Measurements from ENCODE around the gene BSG. TPM values are rescaled to one million over a fixed set of nuclear protein-coding genes. Genes with fewer than 3 reads are reported as not detected.

The BSG gene
- total and polyA plus RNA-seq, 9 of the 15 experiments (the other 6 are each of a cell fraction or from before 2014, with no cell fraction given) = 4.6 to 495 (median 187) TPM

DNA sequence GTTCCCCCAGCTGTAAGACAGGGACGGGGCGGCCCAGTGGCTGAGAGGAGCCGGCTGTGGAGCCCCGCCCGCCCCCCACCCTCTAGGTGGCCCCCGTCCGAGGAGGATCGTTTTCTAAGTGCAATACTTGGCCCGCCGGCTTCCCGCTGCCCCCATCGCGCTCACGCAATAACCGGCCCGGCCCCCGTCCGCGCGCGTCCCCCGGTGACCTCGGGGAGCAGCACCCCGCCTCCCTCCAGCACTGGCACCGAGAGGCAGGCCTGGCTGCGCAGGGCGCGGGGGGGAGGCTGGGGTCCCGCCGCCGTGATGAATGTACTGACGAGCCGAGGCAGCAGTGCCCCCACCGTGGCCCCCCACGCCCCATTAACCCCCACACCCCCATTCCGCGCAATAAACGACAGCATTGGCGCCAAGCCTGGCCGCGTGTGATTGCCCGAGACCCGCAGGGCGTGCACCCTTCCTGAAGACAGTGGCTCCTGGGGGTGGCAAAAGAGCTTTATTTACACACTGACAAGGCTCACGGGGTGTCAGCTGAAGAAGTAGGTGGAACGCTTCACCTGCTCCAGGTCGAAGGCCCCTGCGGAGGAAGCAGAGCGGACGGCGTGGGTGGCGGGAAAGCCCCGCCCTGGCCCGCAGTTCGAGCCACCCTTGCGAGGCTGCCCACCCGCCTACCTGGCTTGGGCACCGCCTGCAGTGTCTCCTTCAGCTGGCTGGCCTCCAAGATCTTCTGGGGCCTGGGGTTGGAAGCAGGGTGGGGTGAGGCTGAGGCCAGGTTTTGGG lies 44.5 kb downstream of the BSG start:
- TF ChIP-seq TCF7L2 (IDR thresholded peaks at IDR 0.05; ENCODE audit: low read depth, low read length) = no peak
- TF ChIP-seq NFIC (IDR thresholded peaks at IDR 0.05) = no peak
- peak; percentile 28; the same call in 1 of the 2 replicates for TF ChIP-seq RBFOX2 (IDR thresholded peaks at IDR 0.05; ENCODE audit: low read depth, low read length)
- TF ChIP-seq RBM14 (IDR thresholded peaks at IDR 0.05; ENCODE audit: borderline replicate concordance, insufficient read depth, low read depth, low read length) = no peak
- TF ChIP-seq SAFB2 (IDR thresholded peaks at IDR 0.05; ENCODE audit: borderline replicate concordance, low read depth, low read length, severe bottlenecking) = no peak
- peak; percentile 44 for TF ChIP-seq POLR2G (IDR thresholded peaks at IDR 0.05; ENCODE audit: low read depth, low read length)
- no peak for TF ChIP-seq MAZ (CRISPR knock-in tag; conservative IDR thresholded peaks at IDR 0.05 in 1 of 2, IDR thresholded peaks at IDR 0.05 in 1 of 2)
- peak; percentile 34 for TF ChIP-seq RBM22 (IDR thresholded peaks at IDR 0.05; ENCODE audit: low read depth, low read length, poor library complexity, severe bottlenecking)
- Histone ChIP-seq H3K27me3 (ENCODE audit: control insufficient read depth in 2 of 2, insufficient read depth in 2 of 2, low read length in 2 of 2) (no peaks in the 10 kb centered on the region), H3K36me3 (ENCODE audit: control insufficient read depth, insufficient read depth, low read length) (peaks cover 72% of the 10 kb centered on the region; the same call in 2 of the 3 replicates), H3K4me2 (ENCODE audit: insufficient read depth, low read length) (no peak overlapping the region), H3K4me3 (no peak overlapping the region), H3K9me1 (ENCODE audit: control insufficient read depth, insufficient read depth, low read length) (no peaks in the 10 kb centered on the region), H3K9me3 (replicated peaks; ENCODE audit: control insufficient read depth, insufficient read depth, low read depth, low read length) (no peaks in the 10 kb centered on the region; the same call in 1 of the 2 replicates), H3K9ac (ENCODE audit: insufficient read depth in 1 of 2, low read depth in 2 of 2, low read length in 2 of 2) (no peak overlapping the region), H3K27ac (ENCODE audit: extremely low read depth, low read depth, low read length) (no peak overlapping the region), H4K20me1 (replicated peaks; ENCODE audit: control insufficient read depth, insufficient read depth, low read length) (no peaks in the 10 kb centered on the region), H3K4me1 (replicated peaks in 1 of 2; ENCODE audit: control insufficient read depth in 2 of 2, insufficient read depth in 2 of 2, low read length in 2 of 2) (peaks cover 0 to 17% of the 10 kb centered on the region in 2 experiments; a peak in 2 of 5 replicates), H3K79me2 (ENCODE audit: control insufficient read depth, insufficient read depth, low read length) (no peaks in the 10 kb centered on the region), H2AFZ (ENCODE audit: low read depth, low read length) (no peak overlapping the region)
- intact Hi-C loops (cut with micrococcal nuclease) (no loop called here), in situ Hi-C loops (cut with MboI) (no loop called here)
- 93% methylated on average over 13 of the region's 58 CpGs for WGBS (ENCODE audit: insufficient coverage, low coverage, missing lambda C conversion rate)
- no peak for DNase-seq (ENCODE audit: extremely low read depth in 1 of 4, low spot score in 3 of 4)
- ATAC-seq = no peak
- CTCF ChIA-PET (ENCODE audit: low intra/inter-chr PET ratio) = no interaction called here
- POLR2A ChIA-PET = no interaction called here
- no TSS peak for BruUV-seq (replicated peaks)
- FAIRE-seq = no peak
